ENCODE results near the gene ZIC1.

The ZIC1 gene

GRCh38 chr3:147390589-147391569, 18.3 kb upstream of the ZIC1 start:
- no peak overlapping the region; the same call in 1 of the 2 replicates for H3K4me3 ChIP-seq (ENCODE audit: control insufficient read depth, low read depth, low read length)
- no peak for DNase-seq (ENCODE audit: low read depth)
- no peak for TF ChIP-seq CTCF (IDR thresholded peaks at IDR 0.05; ENCODE audit: control insufficient read depth, insufficient read depth, low read depth, low read length, missing control alignments)

- H3K4me3 ChIP-seq (ENCODE audit: control insufficient read depth, low read depth, low read length) = peak overlapping the region; percentile 56
- peak; percentile 13 for DNase-seq (ENCODE audit: low read depth)
- peak; percentile 43 for TF ChIP-seq CTCF (IDR thresholded peaks at IDR 0.05; ENCODE audit: control insufficient read depth, insufficient read depth, low read depth, low read length, missing control alignments)
These were observed 17.2 kb upstream of the ZIC1 start for GRCh38 chr3:147391781-147392624.

GRCh38 chr3:147392625-147392946, 16.6 kb upstream of the ZIC1 start:
- H3K4me3 ChIP-seq (ENCODE audit: control insufficient read depth, low read depth, low read length) = peak overlapping the region; percentile 56
- TF ChIP-seq CTCF (IDR thresholded peaks at IDR 0.05; ENCODE audit: control insufficient read depth, insufficient read depth, low read depth, low read length, missing control alignments) = no peak
- no peak for DNase-seq (ENCODE audit: low read depth)

GRCh38 chr3:147393261-147393942, 15.8 kb upstream of the ZIC1 start:
- DNase-seq (ENCODE audit: low read depth) = no peak
- TF ChIP-seq CTCF (IDR thresholded peaks at IDR 0.05; ENCODE audit: control insufficient read depth, insufficient read depth, low read depth, low read length, missing control alignments) = no peak
- H3K4me3 ChIP-seq (ENCODE audit: control insufficient read depth, low read depth, low read length) = peak overlapping the region; percentile 33

GRCh38 chr3:147393943-147394883, 15.0 kb upstream of the ZIC1 start:
- H3K4me3 ChIP-seq (ENCODE audit: control insufficient read depth, low read depth, low read length) = peak overlapping the region; percentile 33
- DNase-seq (ENCODE audit: low read depth) = no peak
- no peak for TF ChIP-seq CTCF (IDR thresholded peaks at IDR 0.05; ENCODE audit: control insufficient read depth, insufficient read depth, low read depth, low read length, missing control alignments)

Data from AG09309 (cell line).